Measurements from ENCODE around the gene OAS3. TPM values are rescaled to one million over a fixed set of nuclear protein-coding genes. Genes with fewer than 3 reads are reported as not detected.
"Not testable (repeated sequence)": the region's sequence is repeated elsewhere in the genome, so short reads cannot be mapped to it uniquely, and the experiment has no call there.

The OAS3 gene
- total RNA-seq, 1 experiment from 2014 or later: 0.45 TPM

GRCh38 chr12:112978163-112979040 is 40.1 kb downstream of the OAS3 start, which contains the start of gene OAS2:
Gene OAS2, plus strand, starts transcription at chr12:112978519. Its CDS starts 90 bp downstream, at chr12:112978609.
- no peak within 1 kb of the TSS for H3K4me3 ChIP-seq

GRCh38 chr12:112979041-112979680 is 40.9 kb downstream of the OAS3 start:
- H3K4me1 ChIP-seq: no peaks in the 10 kb centered on the region
- H3K27me3 ChIP-seq: no peaks in the 10 kb centered on the region
- no peak overlapping the region for H3K4me3 ChIP-seq
- DNase-seq: no peak
- no peaks in the 10 kb centered on the region for H3K36me3 ChIP-seq
- no peaks in the 10 kb centered on the region for H3K9me3 ChIP-seq (replicated peaks)
- no peak overlapping the region for H3K27ac ChIP-seq

More at GRCh38 chr12:112978163-112979040, 40.1 kb downstream of the OAS3 start, which contains the start of gene OAS2:
- H3K4me1 ChIP-seq: no peaks in the 10 kb centered on the region
- H3K36me3 ChIP-seq: no peaks in the 10 kb centered on the region
- no peak within 1 kb of the TSS for H3K27ac ChIP-seq
- H3K9me3 ChIP-seq (replicated peaks): no peaks in the 10 kb centered on the region
- no peak for DNase-seq
- H3K27me3 ChIP-seq: no peaks in the 10 kb centered on the region

GRCh38 chr12:112980491-112981158 is 42.4 kb downstream of the OAS3 start:
- Histone ChIP-seq H3K9me3 (replicated peaks) (no peaks in the 10 kb centered on the region), H3K4me1 (no peaks in the 10 kb centered on the region), H3K4me3 (no peak overlapping the region), H3K36me3 (no peaks in the 10 kb centered on the region), H3K27me3 (no peaks in the 10 kb centered on the region), H3K27ac (no peak overlapping the region)
- no peak for DNase-seq

- DNase-seq: no peak
- no peak overlapping the region for H3K27ac ChIP-seq
- H3K36me3 ChIP-seq: no peaks in the 10 kb centered on the region
- H3K9me3 ChIP-seq (replicated peaks): no peaks in the 10 kb centered on the region
- no peak overlapping the region for H3K4me3 ChIP-seq
- H3K27me3 ChIP-seq: no peaks in the 10 kb centered on the region
- no peaks in the 10 kb centered on the region for H3K4me1 ChIP-seq
Measured at GRCh38 chr12:112985642-112986290, 47.5 kb downstream of the OAS3 start.

- Histone ChIP-seq H3K4me3 (no peak overlapping the region), H3K27ac (no peak overlapping the region), H3K36me3 (no peaks in the 10 kb centered on the region), H3K27me3 (no peaks in the 10 kb centered on the region), H3K9me3 (replicated peaks) (no peaks in the 10 kb centered on the region), H3K4me1 (no peaks in the 10 kb centered on the region)
- no peak for DNase-seq
Measured at GRCh38 chr12:112986291-112986800, 48.1 kb downstream of the OAS3 start.

- Histone ChIP-seq H3K9me3 (replicated peaks) (no peaks in the 10 kb centered on the region), H3K4me1 (no peaks in the 10 kb centered on the region), H3K4me3 (no peak overlapping the region), H3K27ac (no peak overlapping the region), H3K27me3 (no peaks in the 10 kb centered on the region), H3K36me3 (no peaks in the 10 kb centered on the region)
- no peak for DNase-seq
Measured at GRCh38 chr12:112987561-112987960, 49.3 kb downstream of the OAS3 start.

GRCh38 chr12:112988224-112988623 is 50.0 kb downstream of the OAS3 start:
- H3K27ac ChIP-seq: no peak overlapping the region
- no peaks in the 10 kb centered on the region for H3K4me1 ChIP-seq
- H3K27me3 ChIP-seq: no peaks in the 10 kb centered on the region
- no peaks in the 10 kb centered on the region for H3K36me3 ChIP-seq
- no peak for DNase-seq
- no peaks in the 10 kb centered on the region for H3K9me3 ChIP-seq (replicated peaks)
- no peak overlapping the region for H3K4me3 ChIP-seq

GRCh38 chr12:112988823-112989385 is 50.6 kb downstream of the OAS3 start:
- H3K36me3 ChIP-seq; H3K9me3 ChIP-seq (replicated peaks); H3K27me3 ChIP-seq; H3K4me1 ChIP-seq; DNase-seq; H3K4me3 ChIP-seq; H3K27ac ChIP-seq: not testable (repeated sequence)

- Histone ChIP-seq H3K27ac (no peak overlapping the region), H3K4me1 (no peaks in the 10 kb centered on the region), H3K27me3 (no peaks in the 10 kb centered on the region), H3K36me3 (no peaks in the 10 kb centered on the region), H3K9me3 (replicated peaks) (no peaks in the 10 kb centered on the region), H3K4me3 (no peak overlapping the region)
- no peak for DNase-seq
Measured at GRCh38 chr12:112989806-112990205, 51.5 kb downstream of the OAS3 start.

- Histone ChIP-seq H3K27me3 (no peaks in the 10 kb centered on the region), H3K4me1 (no peaks in the 10 kb centered on the region), H3K4me3 (no peak overlapping the region), H3K27ac (no peak overlapping the region), H3K36me3 (no peaks in the 10 kb centered on the region), H3K9me3 (replicated peaks) (no peaks in the 10 kb centered on the region)
- DNase-seq: peak; percentile 62 to 83
Measured at GRCh38 chr12:112992541-112993398, 54.5 kb downstream of the OAS3 start.

- no peak for DNase-seq
- H3K4me3 ChIP-seq: no peak overlapping the region
- no peaks in the 10 kb centered on the region for H3K9me3 ChIP-seq (replicated peaks)
- no peaks in the 10 kb centered on the region for H3K36me3 ChIP-seq
- no peaks in the 10 kb centered on the region for H3K4me1 ChIP-seq
- no peak overlapping the region for H3K27ac ChIP-seq
- H3K27me3 ChIP-seq: no peaks in the 10 kb centered on the region
Measured at GRCh38 chr12:112995008-112995407, 56.7 kb downstream of the OAS3 start.

- DNase-seq: no peak
- Histone ChIP-seq H3K4me3 (no peak overlapping the region), H3K27ac (no peak overlapping the region), H3K27me3 (no peaks in the 10 kb centered on the region), H3K36me3 (no peaks in the 10 kb centered on the region), H3K9me3 (replicated peaks) (no peaks in the 10 kb centered on the region), H3K4me1 (no peaks in the 10 kb centered on the region)
Measured at GRCh38 chr12:112996501-112996900, 58.2 kb downstream of the OAS3 start.

- Histone ChIP-seq H3K9me3 (replicated peaks) (no peaks in the 10 kb centered on the region), H3K4me3 (no peak overlapping the region), H3K27me3 (no peaks in the 10 kb centered on the region), H3K27ac (no peak overlapping the region), H3K4me1 (no peaks in the 10 kb centered on the region), H3K36me3 (no peaks in the 10 kb centered on the region)
- no peak for DNase-seq
Measured at GRCh38 chr12:112997506-112997905, 59.2 kb downstream of the OAS3 start.

Data from SJCRH30 (cell line).